Calu3 (cell line): Measurements from ENCODE around the gene LAMTOR1. TPM values are rescaled to one million over a fixed set of nuclear protein-coding genes. Genes with fewer than 3 reads are reported as not detected.

Experiments
- BruUV-seq: library from RNA; stranded (reverse); fragments of 400-500 nt; replicated peaks from 2 replicates; lab custom pipeline; 2021; lab: Mats Ljungman, UMichigan
- CTCF ChIA-PET: fragments of 300-600 bp; sonication (Branson Sonifier 250); formaldehyde crosslinking; loops from one replicate; lab custom pipeline; 2022; ENCODE audit warnings: antibody characterized with exemption; lab: Charles Lee
- DNase-seq: peaks from one replicate; pipeline ENCODE4 v3.0.0; 2022
- H3K27ac Mint-ChIP-seq: one replicate; pipeline ENCODE4 v1.8.0; 2022; ENCODE audit warnings: mixed read lengths; ENCODE audit not compliant: unreplicated experiment
- H3K27me3 Mint-ChIP-seq: one replicate; pipeline ENCODE4 v1.8.0; 2022; ENCODE audit warnings: mixed read lengths; ENCODE audit not compliant: unreplicated experiment
- H3K36me3 Mint-ChIP-seq: one replicate; pipeline ENCODE4 v1.8.0; 2022; ENCODE audit warnings: mild to moderate bottlenecking, moderate library complexity, mixed read lengths; ENCODE audit not compliant: insufficient read depth, unreplicated experiment
- H3K4me1 Mint-ChIP-seq: one replicate; pipeline ENCODE4 v1.8.0; 2022; ENCODE audit warnings: mild to moderate bottlenecking, low read depth, mixed read lengths; ENCODE audit not compliant: unreplicated experiment
- H3K4me3 Mint-ChIP-seq: one replicate; pipeline ENCODE4 v1.8.0; 2022; ENCODE audit warnings: mild to moderate bottlenecking, low read depth, moderate library complexity, mixed read lengths; ENCODE audit not compliant: unreplicated experiment
- H3K9me3 Mint-ChIP-seq: one replicate; pipeline ENCODE4 v1.8.0; 2022; ENCODE audit warnings: low read depth, mixed read lengths; ENCODE audit not compliant: unreplicated experiment
- CTCF ChIP-seq: fragments of 200-600 bp; IDR thresholded peaks from one replicate; pipeline ENCODE4 v1.8.0; 2022; ENCODE audit warnings: antibody characterized with exemption; ENCODE audit not compliant: unreplicated experiment
- intact Hi-C: fragments of 100-400 bp; cut with micrococcal nuclease; formaldehyde crosslinking; loops from one replicate; pipeline ENCODE4 v1.10.0; 2022; ENCODE audit not compliant: unreplicated experiment
- total RNA-seq: library from RNA; stranded (reverse); gene quantifications from 2 replicates; pipeline ENCODE4 v1.2.3, GENCODE V29; 2022

The LAMTOR1 gene
- total RNA-seq, 1 experiment from 2014 or later: 67.1 TPM

GRCh38 chr11:72111300-72112142 lies 8.4 kb upstream of the LAMTOR1 start:
- CTCF ChIA-PET: interaction anchor here (0.7 to 1.4 kb wide), 4 partner anchors 9 to 319 kb away, joined by 3 to 6 read pairs (median 4); no protein-coding TSS in a partner anchor
- H3K4me3 Mint-ChIP-seq: peak overlapping the region; percentile 95
- peaks cover 7% of the 10 kb centered on the region for H3K27me3 Mint-ChIP-seq
- TF ChIP-seq CTCF: no peak
- no peaks in the 10 kb centered on the region for H3K9me3 Mint-ChIP-seq
- H3K36me3 Mint-ChIP-seq: peaks cover 24% of the 10 kb centered on the region
- H3K4me1 Mint-ChIP-seq: peaks cover 9% of the 10 kb centered on the region
- no peak for DNase-seq
- peak overlapping the region; percentile 100 for H3K27ac Mint-ChIP-seq
- intact Hi-C loops: no loop called here
- TSS peak; percentile 83 for BruUV-seq

- CTCF ChIA-PET: no interaction called here
- no peak within 1 kb of the TSS for H3K4me3 Mint-ChIP-seq
- H3K27me3 Mint-ChIP-seq: no peaks in the 10 kb centered on the region
- no peak for DNase-seq
- intact Hi-C loops: no loop called here
- no peaks in the 10 kb centered on the region for H3K9me3 Mint-ChIP-seq
- no peak for TF ChIP-seq CTCF
- no peak within 1 kb of the TSS for H3K27ac Mint-ChIP-seq
- H3K36me3 Mint-ChIP-seq: peaks cover 32% of the 10 kb centered on the region
- H3K4me1 Mint-ChIP-seq: peaks cover 13% of the 10 kb centered on the region
- BruUV-seq: no TSS peak
These were observed 2.8 kb upstream of the LAMTOR1 start, which contains the start of gene TOMT for GRCh38 chr11:72105888-72106287. TOMT (plus strand) TSS chr11:72105924; CDS start chr11:72105952, 28 bp downstream.

GRCh38 chr11:72103754-72104167 lies 664 bp upstream of the LAMTOR1 start:
- Mint-ChIP-seq H3K27ac (peak overlapping the region; percentile 71), H3K36me3 (peaks cover 36% of the 10 kb centered on the region), H3K9me3 (no peaks in the 10 kb centered on the region), H3K27me3 (no peaks in the 10 kb centered on the region), H3K4me3 (peak overlapping the region; percentile 75), H3K4me1 (peaks cover 20% of the 10 kb centered on the region)
- no peak for DNase-seq
- intact Hi-C loops: no loop called here
- CTCF ChIA-PET: no interaction called here
- TF ChIP-seq CTCF: no peak
- TSS peak; percentile 72 for BruUV-seq

GRCh38 chr11:72102631-72102945 lies 509 bp downstream of the LAMTOR1 start:
- no peaks in the 10 kb centered on the region for H3K9me3 Mint-ChIP-seq
- no peaks in the 10 kb centered on the region for H3K27me3 Mint-ChIP-seq
- intact Hi-C loops: no loop called here
- H3K27ac Mint-ChIP-seq: peak overlapping the region; percentile 71
- DNase-seq: no peak
- peaks cover 36% of the 10 kb centered on the region for H3K36me3 Mint-ChIP-seq
- no TSS peak for BruUV-seq
- H3K4me1 Mint-ChIP-seq: peaks cover 20% of the 10 kb centered on the region
- peak overlapping the region; percentile 75 for H3K4me3 Mint-ChIP-seq
- TF ChIP-seq CTCF: no peak
- CTCF ChIA-PET: interaction anchor here (0.9 to 1.1 kb wide), 3 partner anchors 9 to 175 kb away, joined by 3 read pairs; no protein-coding TSS in a partner anchor
